HEK293 (cell line): ENCODE measurements around the gene HLA-DOB.

Experiments used
- CTCF ChIA-PET: fragments of 350-600 bp; formaldehyde crosslinking; extraction: SDS; loops from one replicate; lab custom pipeline; 2021; ENCODE audit warnings: antibody characterized with exemption; lab: Yijun Ruan, JAX
- POLR2A ChIA-PET: fragments of 300-600 bp; formaldehyde crosslinking; extraction: SDS; loops from one replicate; lab custom pipeline; 2020; ENCODE audit warnings: antibody characterized with exemption, inconsistent platforms; lab: Yijun Ruan, JAX
- H3K27ac ChIP-seq: fragments of 200-500 bp; sonication (Bioruptor generic); 2 replicates; pipeline ENCODE4 v1.5.1; 2014; ENCODE audit warnings: low read depth, low read length, control low read depth, inconsistent platforms; ENCODE audit errors: extremely low read depth
- H3K36me3 ChIP-seq, 2 experiments: fragments of 200-500 bp in 1 of 2; sonication (Bioruptor generic) in 1 of 2; 1 replicate in 1 of 2; 2 replicates in 1 of 2; pipeline ENCODE4 v1.5.1; 2014 to 2017; ENCODE audit warnings: inconsistent platforms in 2 of 2, low read length in 2 of 2; ENCODE audit not compliant: control insufficient read depth in 2 of 2, insufficient read depth in 1 of 2
- H3K4me1 ChIP-seq: fragments of 200-500 bp; sonication (Bioruptor generic); 2 replicates; pipeline ENCODE4 v1.5.1; 2014; ENCODE audit warnings: mild to moderate bottlenecking, low read length, inconsistent platforms; ENCODE audit not compliant: control insufficient read depth, insufficient read depth
- H3K4me3 ChIP-seq: 2 replicates; pipeline ENCODE4 v1.5.1; 2011; ENCODE audit warnings: low read depth, mild to moderate bottlenecking, control low read depth, low read length, moderate library complexity
- H3K9me3 ChIP-seq: fragments of 200-500 bp; sonication (Bioruptor generic); 2 replicates; pipeline ENCODE4 v1.5.1; 2014; ENCODE audit warnings: low read depth, low read length, inconsistent platforms; ENCODE audit not compliant: control insufficient read depth, insufficient read depth
- FEZF1 ChIP-seq: fragments of 450-650 bp; formaldehyde crosslinking; IDR thresholded peaks from 2 replicates; pipeline ENCODE4 v1.5.1; 2016; ENCODE audit warnings: missing biosample characterization, missing genetic modification characterization
- GLIS2 ChIP-seq: fragments of 450-650 bp; formaldehyde crosslinking; IDR thresholded peaks from 2 replicates; pipeline ENCODE4 v1.5.1; 2016; ENCODE audit warnings: missing biosample characterization, missing genetic modification characterization
- MZF1 ChIP-seq: fragments of 450-650 bp; formaldehyde crosslinking; IDR thresholded peaks from 2 replicates; pipeline ENCODE4 v1.5.1; 2017; ENCODE audit warnings: missing biosample characterization, missing genetic modification characterization, borderline replicate concordance
- PRDM4 ChIP-seq: fragments of 450-650 bp; formaldehyde crosslinking; IDR thresholded peaks from 2 replicates; pipeline ENCODE4 v1.5.1; 2017; ENCODE audit warnings: missing biosample characterization, missing genetic modification characterization
- SALL2 ChIP-seq: fragments of 450-650 bp; formaldehyde crosslinking; IDR thresholded peaks from 2 replicates; pipeline ENCODE4 v1.5.0; 2017; ENCODE audit warnings: missing biosample characterization, mild to moderate bottlenecking, missing genetic modification characterization, borderline replicate concordance
- ZNF169 ChIP-seq: fragments of 450-650 bp; formaldehyde crosslinking; IDR thresholded peaks from 2 replicates; pipeline ENCODE4 v1.5.1; 2016; ENCODE audit warnings: missing biosample characterization, missing genetic modification characterization
- ZNF248 ChIP-seq: fragments of 450-650 bp; formaldehyde crosslinking; IDR thresholded peaks from 2 replicates; pipeline ENCODE4 v1.5.1; 2017; ENCODE audit warnings: missing biosample characterization, missing genetic modification characterization
- ZNF48 ChIP-seq: fragments of 450-650 bp; formaldehyde crosslinking; IDR thresholded peaks from 2 replicates; pipeline ENCODE4 v1.5.1; 2016; ENCODE audit warnings: missing biosample characterization, missing genetic modification characterization
- ZNF544 ChIP-seq: fragments of 450-650 bp; formaldehyde crosslinking; IDR thresholded peaks from 2 replicates; pipeline ENCODE4 v1.5.0; 2017; ENCODE audit warnings: missing biosample characterization, missing genetic modification characterization
- ZNF548 ChIP-seq: fragments of 450-650 bp; formaldehyde crosslinking; IDR thresholded peaks from 2 replicates; pipeline ENCODE4 v1.5.1; 2016; ENCODE audit warnings: missing biosample characterization, missing genetic modification characterization
- ZNF571 ChIP-seq: fragments of 450-650 bp; formaldehyde crosslinking; IDR thresholded peaks from 2 replicates; pipeline ENCODE4 v1.5.0; 2017; ENCODE audit warnings: missing biosample characterization, missing genetic modification characterization
- ZNF654 ChIP-seq: fragments of 450-650 bp; formaldehyde crosslinking; IDR thresholded peaks from 2 replicates; pipeline ENCODE4 v1.5.1; 2016; ENCODE audit warnings: low read depth, missing biosample characterization, missing genetic modification characterization
- ZNF658 ChIP-seq: fragments of 450-650 bp; formaldehyde crosslinking; IDR thresholded peaks from 2 replicates; pipeline ENCODE4; 2016; ENCODE audit warnings: missing biosample characterization, missing genetic modification characterization
- ZSCAN16 ChIP-seq: fragments of 450-650 bp; formaldehyde crosslinking; IDR thresholded peaks from 2 replicates; pipeline ENCODE4 v1.5.1; 2016; ENCODE audit warnings: missing biosample characterization, missing genetic modification characterization
- ZSCAN23 ChIP-seq: fragments of 450-650 bp; formaldehyde crosslinking; IDR thresholded peaks from 2 replicates; pipeline ENCODE4 v1.5.1; 2016; ENCODE audit warnings: missing biosample characterization, missing genetic modification characterization
- ZSCAN30 ChIP-seq: fragments of 450-650 bp; IDR thresholded peaks from 2 replicates; pipeline ENCODE4 v1.5.1; 2018; ENCODE audit warnings: missing biosample characterization, mild to moderate bottlenecking, missing genetic modification characterization, moderate library complexity
- TF ChIP-seq, protein P1 (sequence below): fragments of 450-650 bp; formaldehyde crosslinking; IDR thresholded peaks from 2 replicates; pipeline ENCODE4 v1.5.1; 2017; ENCODE audit warnings: missing biosample characterization, missing genetic modification characterization
- TF ChIP-seq, protein P2 (sequence below): fragments of 450-650 bp; formaldehyde crosslinking; IDR thresholded peaks from 2 replicates; pipeline ENCODE4; 2016; ENCODE audit warnings: missing biosample characterization, missing genetic modification characterization
- TF ChIP-seq, protein P3 (sequence below): fragments of 450-650 bp; formaldehyde crosslinking; IDR thresholded peaks from 2 replicates; pipeline ENCODE4 v1.5.0; 2017; ENCODE audit warnings: missing biosample characterization, missing genetic modification characterization, borderline replicate concordance
- TF ChIP-seq, protein P4 (sequence below): fragments of 450-650 bp; formaldehyde crosslinking; IDR thresholded peaks from 2 replicates; pipeline ENCODE4 v1.5.1; 2016; ENCODE audit warnings: missing biosample characterization, missing genetic modification characterization

Gene HLA-DOB

GRCh38 chr6:32792901-32793435 lies 23.8 kb downstream of the HLA-DOB start:
- TF ChIP-seq ZNF571 (tag by site-specific recombination) (no peak), MZF1 (no peak), GLIS2 (tag by site-specific recombination) (no peak), ZNF48 (tag by site-specific recombination) (no peak), ZSCAN16 (tag by site-specific recombination) (no peak), ZNF658 (tag by site-specific recombination) (no peak)
- TF ChIP-seq, protein P1, sequence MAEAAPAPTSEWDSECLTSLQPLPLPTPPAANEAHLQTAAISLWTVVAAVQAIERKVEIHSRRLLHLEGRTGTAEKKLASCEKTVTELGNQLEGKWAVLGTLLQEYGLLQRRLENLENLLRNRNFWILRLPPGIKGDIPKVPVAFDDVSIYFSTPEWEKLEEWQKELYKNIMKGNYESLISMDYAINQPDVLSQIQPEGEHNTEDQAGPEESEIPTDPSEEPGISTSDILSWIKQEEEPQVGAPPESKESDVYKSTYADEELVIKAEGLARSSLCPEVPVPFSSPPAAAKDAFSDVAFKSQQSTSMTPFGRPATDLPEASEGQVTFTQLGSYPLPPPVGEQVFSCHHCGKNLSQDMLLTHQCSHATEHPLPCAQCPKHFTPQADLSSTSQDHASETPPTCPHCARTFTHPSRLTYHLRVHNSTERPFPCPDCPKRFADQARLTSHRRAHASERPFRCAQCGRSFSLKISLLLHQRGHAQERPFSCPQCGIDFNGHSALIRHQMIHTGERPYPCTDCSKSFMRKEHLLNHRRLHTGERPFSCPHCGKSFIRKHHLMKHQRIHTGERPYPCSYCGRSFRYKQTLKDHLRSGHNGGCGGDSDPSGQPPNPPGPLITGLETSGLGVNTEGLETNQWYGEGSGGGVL (tag by site-specific recombination) = no peak
- TF ChIP-seq, protein P2, sequence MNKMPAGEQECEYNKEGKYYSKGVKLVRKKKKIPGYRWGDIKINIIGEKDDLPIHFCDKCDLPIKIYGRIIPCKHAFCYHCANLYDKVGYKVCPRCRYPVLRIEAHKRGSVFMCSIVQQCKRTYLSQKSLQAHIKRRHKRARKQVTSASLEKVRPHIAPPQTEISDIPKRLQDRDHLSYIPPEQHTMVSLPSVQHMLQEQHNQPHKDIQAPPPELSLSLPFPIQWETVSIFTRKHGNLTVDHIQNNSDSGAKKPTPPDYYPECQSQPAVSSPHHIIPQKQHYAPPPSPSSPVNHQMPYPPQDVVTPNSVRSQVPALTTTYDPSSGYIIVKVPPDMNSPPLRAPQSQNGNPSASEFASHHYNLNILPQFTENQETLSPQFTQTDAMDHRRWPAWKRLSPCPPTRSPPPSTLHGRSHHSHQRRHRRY (tag by site-specific recombination) = no peak
- TF ChIP-seq, protein P3, sequence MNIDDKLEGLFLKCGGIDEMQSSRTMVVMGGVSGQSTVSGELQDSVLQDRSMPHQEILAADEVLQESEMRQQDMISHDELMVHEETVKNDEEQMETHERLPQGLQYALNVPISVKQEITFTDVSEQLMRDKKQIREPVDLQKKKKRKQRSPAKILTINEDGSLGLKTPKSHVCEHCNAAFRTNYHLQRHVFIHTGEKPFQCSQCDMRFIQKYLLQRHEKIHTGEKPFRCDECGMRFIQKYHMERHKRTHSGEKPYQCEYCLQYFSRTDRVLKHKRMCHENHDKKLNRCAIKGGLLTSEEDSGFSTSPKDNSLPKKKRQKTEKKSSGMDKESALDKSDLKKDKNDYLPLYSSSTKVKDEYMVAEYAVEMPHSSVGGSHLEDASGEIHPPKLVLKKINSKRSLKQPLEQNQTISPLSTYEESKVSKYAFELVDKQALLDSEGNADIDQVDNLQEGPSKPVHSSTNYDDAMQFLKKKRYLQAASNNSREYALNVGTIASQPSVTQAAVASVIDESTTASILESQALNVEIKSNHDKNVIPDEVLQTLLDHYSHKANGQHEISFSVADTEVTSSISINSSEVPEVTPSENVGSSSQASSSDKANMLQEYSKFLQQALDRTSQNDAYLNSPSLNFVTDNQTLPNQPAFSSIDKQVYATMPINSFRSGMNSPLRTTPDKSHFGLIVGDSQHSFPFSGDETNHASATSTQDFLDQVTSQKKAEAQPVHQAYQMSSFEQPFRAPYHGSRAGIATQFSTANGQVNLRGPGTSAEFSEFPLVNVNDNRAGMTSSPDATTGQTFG (tag by site-specific recombination) = no peak
- Histone ChIP-seq H3K9me3 (no peaks in the 10 kb centered on the region), H3K4me3 (no peak overlapping the region), H3K4me1 (no peaks in the 10 kb centered on the region), H3K27ac (no peak overlapping the region), H3K36me3 (no peaks in the 10 kb centered on the region)
- POLR2A ChIA-PET = no interaction called here
- CTCF ChIA-PET = interaction anchor here (0.6 to 3.3 kb wide), 15 partner anchors 13 to 674 kb away, joined by 3 to 24 read pairs (median 4); partner anchors contain the start of gene TAP2

GRCh38 chr6:32790306-32790705 lies 26.5 kb downstream of the HLA-DOB start:
- Histone ChIP-seq H3K27ac (no peak overlapping the region), H3K9me3 (no peaks in the 10 kb centered on the region), H3K36me3 (no peaks in the 10 kb centered on the region), H3K4me3 (no peak overlapping the region), H3K4me1 (no peaks in the 10 kb centered on the region)
- TF ChIP-seq FEZF1 (tag by site-specific recombination) (no peak), ZNF169 (tag by site-specific recombination) (no peak), ZNF544 (tag by site-specific recombination) (no peak)
- POLR2A ChIA-PET = no interaction called here
- CTCF ChIA-PET = interaction anchor here (0.8 to 11.3 kb wide), 4 partner anchors 23 to 374 kb away, joined by 3 to 179 read pairs (median 49); no protein-coding TSS in a partner anchor

- Histone ChIP-seq H3K4me1 (no peaks in the 10 kb centered on the region), H3K36me3 (no peaks in the 10 kb centered on the region), H3K9me3 (no peaks in the 10 kb centered on the region), H3K4me3 (no peak overlapping the region), H3K27ac (no peak overlapping the region)
- ChIA-PET POLR2A (no interaction called here), CTCF (interaction anchor here (0.5 to 11.3 kb wide), 58 partner anchors 9 to 738 kb away, joined by 3 to 179 read pairs (median 4); partner anchors contain the start of genes HLA-DMA, HLA-DQA1, HLA-DQB1 and TAP2)
- TF ChIP-seq ZNF248 (no peak), ZNF548 (tag by site-specific recombination) (no peak), ZSCAN30 (0 out of 2 replicates have a peak, but pooled peaks have one; percentile 17), ZSCAN23 (tag by site-specific recombination) (no peak), SALL2 (no peak), PRDM4 (no peak), ZNF654 (tag by site-specific recombination) (peak; percentile 95)
- TF ChIP-seq, protein P4, sequence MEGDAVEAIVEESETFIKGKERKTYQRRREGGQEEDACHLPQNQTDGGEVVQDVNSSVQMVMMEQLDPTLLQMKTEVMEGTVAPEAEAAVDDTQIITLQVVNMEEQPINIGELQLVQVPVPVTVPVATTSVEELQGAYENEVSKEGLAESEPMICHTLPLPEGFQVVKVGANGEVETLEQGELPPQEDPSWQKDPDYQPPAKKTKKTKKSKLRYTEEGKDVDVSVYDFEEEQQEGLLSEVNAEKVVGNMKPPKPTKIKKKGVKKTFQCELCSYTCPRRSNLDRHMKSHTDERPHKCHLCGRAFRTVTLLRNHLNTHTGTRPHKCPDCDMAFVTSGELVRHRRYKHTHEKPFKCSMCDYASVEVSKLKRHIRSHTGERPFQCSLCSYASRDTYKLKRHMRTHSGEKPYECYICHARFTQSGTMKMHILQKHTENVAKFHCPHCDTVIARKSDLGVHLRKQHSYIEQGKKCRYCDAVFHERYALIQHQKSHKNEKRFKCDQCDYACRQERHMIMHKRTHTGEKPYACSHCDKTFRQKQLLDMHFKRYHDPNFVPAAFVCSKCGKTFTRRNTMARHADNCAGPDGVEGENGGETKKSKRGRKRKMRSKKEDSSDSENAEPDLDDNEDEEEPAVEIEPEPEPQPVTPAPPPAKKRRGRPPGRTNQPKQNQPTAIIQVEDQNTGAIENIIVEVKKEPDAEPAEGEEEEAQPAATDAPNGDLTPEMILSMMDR (tag by site-specific recombination) = peak; percentile 41; the same call in 1 of the 2 replicates
These were observed 30.8 kb downstream of the HLA-DOB start for GRCh38 chr6:32785781-32786533.
